GM18502 (cell line): ENCODE data around the gene TBX6.
A peak's percentile ranks its signal among the peaks of the same experiment; 100 is the strongest.

Experiments used
- ATAC-seq: cut with Tn5 transposase; IDR thresholded peaks from one replicate; pipeline ENCODE4 v1.9.1; 2021; ENCODE audit warnings: mild to moderate bottlenecking; ENCODE audit not compliant: unreplicated experiment, poor library complexity

Gene TBX6

DNA sequence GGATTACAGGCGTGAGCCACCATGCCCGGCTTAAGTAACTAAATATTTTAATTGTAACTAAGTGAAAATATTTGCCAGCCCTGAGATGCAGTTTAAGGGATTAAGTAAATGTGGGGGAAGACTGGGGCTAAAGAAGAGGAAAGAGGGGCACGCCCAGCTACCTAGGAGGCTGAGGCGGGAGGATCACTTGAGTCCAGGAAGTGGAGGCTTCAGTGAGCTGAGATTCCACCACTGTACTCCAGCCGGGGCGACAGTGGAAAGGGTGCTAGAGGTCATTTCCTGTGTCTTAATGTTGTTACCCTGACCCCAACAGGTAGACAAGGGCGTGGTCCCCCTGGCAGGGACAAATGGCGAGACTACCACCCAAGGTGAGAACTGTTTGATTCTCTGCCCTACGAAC is 23.4 kb downstream of the TBX6 start:
- no peak for ATAC-seq

GRCh38 chr16:30067584-30067916 is 24.2 kb downstream of the TBX6 start:
- ATAC-seq = no peak

DNA sequence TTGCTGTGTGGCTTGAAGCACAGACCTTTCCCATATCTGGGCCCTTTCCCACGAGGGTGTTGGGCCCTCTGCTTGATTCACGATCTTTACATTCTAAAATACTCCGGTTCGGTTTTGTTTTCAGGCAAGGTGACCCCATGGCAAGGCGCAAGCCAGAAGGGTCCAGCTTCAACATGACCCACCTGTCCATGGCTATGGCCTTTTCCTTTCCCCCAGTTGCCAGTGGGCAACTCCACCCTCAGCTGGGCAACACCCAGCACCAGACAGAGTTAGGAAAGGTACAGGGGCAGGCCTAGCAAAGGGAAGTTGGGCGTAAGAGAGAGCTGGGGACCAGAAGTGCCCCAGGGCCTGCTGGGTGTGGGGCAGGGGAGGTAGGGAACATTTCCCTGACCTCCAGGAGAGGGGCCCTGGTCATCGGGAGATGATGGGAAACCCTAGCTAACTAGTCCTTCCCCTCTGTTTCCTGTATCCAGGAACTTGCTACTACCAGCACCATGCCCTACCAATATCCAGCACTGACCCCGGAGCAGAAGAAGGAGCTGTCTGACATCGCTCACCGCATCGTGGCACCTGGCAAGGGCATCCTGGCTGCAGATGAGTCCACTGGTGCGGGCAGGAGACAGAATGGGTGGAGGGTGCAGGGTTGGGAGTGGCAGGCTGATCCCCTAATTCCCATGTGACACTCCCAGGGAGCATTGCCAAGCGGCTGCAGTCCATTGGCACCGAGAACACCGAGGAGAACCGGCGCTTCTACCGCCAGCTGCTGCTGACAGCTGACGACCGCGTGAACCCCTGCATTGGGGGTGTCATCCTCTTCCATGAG is 24.8 kb downstream of the TBX6 start:
- ATAC-seq = no peak

DNA sequence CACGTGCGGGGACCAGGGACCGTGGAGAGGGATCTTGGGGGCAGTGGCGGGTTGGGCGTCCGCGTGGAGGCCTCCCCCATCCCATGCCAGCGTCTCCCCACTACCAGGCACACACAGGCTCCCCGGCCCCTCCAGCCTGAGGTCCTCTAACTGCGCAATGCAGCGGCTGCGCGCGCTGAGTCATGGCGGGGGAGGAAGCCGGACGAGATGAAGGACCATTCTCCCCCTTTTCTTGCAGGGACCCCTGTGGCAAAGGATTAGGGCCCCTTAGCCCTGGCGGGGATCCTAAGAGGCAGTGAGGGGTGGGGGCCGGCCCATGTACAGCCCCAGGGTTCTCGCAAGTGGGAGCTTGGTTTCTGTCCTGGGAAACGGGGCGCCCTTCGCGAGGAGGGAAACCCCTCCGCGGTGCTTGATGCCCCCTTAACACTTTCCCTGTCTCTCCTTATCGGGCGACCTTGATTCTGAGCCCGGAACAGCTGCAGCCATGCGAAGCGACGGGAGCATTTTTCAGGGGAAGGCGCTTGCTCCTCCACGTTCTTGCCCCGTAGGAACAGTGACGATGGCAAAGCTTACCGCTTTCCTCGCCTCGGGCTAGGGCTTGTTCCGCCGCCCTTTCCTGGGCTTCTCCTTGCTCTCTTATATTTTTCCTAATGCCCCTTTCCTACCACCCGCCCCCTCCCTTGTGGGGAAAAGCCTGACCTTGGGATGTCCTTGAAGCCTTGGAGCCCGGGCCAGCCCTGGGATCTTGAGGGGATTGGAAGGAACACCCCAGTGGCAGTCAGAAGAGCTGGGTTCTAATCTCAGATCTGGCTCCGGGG is 25.6 kb downstream of the TBX6 start:
- ATAC-seq = peak; percentile 3

DNA sequence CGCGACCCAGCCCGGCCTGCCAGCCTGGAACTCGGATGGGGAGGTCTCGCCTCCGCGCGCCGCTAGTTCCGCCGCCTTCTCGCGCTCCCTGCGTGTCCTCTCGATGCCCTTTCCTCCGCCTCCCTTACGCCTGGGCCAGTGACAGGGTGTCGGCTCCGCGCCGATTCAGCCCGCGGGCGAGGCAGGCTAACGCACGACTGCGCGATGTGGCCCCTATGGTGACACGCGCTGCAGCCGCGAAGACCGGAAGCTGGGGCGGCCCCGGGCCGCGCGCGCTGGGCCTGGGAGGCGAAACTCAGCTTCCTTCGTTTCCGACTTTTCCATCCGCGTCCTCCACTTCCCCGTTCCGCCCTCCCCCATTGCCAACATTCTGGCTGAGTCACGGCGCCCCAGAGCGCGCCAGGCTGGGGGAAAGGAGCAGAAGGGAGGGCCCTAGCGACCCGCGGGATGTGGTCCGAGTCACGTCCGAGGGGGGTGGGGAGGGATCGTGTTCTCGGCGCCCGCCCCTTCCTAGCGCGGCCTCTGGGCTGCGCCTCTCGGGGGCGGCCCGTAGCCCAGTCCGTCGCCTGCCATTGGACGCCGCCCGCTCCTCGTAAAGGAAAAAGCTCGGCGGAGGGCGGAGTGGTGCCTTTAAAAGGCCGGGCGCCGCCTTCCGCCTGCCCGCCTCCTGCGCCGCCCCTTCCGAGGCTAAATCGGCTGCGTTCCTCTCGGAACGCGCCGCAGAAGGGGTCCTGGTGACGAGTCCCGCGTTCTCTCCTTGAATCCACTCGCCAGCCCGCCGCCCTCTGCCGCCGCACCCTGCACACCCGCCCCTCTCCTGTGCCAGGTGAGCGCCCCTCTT is 26.4 kb downstream of the TBX6 start, which contains the start of gene ALDOA:
TSS of gene ALDOA (plus strand) at position 659 of the 841 bp plus-strand sequence. CDS start 1,138 bp downstream, outside the sequence.
- peak; percentile 79 for ATAC-seq

DNA sequence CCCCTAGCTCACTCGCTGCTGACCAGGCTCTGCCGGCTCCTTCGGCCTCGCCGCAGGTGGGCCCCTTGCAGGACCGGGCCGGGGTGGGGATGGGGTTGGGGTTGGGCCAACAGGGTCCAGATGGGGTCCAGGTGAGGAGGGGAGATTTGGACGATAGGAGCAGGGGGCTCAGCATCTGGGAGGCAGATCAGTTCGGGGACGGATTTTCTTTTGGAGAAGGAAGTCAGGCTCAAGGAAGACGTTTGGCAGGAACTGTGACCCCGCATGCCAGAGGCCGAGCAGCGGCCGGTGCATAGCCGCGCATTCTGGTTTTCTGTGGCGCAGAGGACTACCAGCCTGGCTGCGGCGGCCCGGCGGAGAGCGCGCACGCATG is 27.0 kb downstream of the TBX6 start:
- no peak for ATAC-seq

- ATAC-seq = peak; percentile 39
Observed at GRCh38 chr16:30063893-30064728, 27.6 kb downstream of the TBX6 start.

DNA sequence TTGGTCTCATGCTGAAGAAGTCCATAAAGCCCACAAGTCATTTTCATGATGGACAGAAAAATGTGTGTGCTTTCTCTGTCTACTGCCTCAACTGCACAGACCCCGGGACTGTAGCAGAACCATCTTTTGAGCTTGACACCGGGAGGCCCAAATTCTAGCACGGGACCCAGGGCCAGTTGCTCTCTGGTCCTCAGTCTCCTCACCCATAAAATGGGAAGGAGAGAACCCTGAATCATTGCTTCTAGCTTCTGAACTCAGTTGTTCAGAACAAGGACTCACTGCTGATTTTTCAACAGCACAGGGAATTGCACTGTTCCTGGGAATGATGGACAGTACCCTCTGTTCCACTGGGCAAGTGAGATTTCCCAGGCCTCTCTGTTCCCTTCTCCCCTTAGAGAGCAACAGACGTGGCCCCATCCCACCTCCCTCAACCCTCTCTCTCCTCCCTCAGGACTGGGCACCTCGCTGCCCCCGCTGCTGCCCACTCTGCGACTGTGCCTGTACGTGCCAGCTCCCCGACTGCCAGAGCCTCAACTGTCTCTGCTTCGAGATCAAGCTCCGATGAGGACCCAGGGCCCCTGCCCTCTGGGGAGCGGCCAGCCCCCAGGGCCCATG is 28.3 kb downstream of the TBX6 start:
- ATAC-seq = no peak

GRCh38 chr16:30060836-30061554 is 30.7 kb downstream of the TBX6 start:
- ATAC-seq = no peak

- no peak for ATAC-seq
Observed at GRCh38 chr16:30060346-30060745, 31.4 kb downstream of the TBX6 start.

- no peak for ATAC-seq
Observed at GRCh38 chr16:30054959-30055553, 36.7 kb downstream of the TBX6 start.

- ATAC-seq = no peak
Observed at GRCh38 chr16:30054451-30054850, 37.3 kb downstream of the TBX6 start.

GRCh38 chr16:30053376-30054015 is 38.2 kb downstream of the TBX6 start:
- ATAC-seq = peak; percentile 8

DNA sequence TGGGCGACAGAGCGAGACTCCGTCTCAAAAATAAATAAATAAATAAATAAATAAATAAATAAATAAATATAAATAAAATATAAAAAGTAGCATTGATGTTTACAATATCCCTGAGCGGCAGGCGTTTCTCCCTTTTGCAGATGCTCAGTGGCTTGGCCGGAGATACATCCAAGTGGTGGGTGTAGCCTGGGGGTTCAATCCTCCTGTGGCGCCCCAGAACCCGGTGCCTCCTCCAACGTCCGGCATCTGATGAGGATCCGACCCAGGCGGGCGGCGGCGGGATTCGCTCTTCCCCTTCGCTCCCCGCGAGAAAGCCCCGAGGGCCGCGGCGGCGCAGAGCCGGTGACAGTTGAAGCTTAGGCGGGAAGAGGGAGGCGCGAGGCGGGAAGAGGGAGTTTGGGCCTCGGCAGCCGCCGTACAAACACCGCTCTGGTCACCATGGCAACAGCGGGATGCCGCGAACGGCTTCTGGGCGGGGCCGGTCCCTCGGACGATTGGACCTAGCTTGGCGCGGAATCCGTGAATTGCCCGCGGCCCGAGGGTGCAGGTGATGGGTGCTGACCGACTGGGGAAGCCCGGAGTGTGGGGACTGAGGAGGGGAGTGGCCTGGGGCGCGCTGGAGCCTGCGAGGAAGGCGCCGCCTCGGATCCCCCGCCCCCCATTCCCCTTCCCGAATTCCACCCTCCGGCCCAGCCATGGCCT is 38.9 kb downstream of the TBX6 start:
- peak; percentile 70 for ATAC-seq

DNA sequence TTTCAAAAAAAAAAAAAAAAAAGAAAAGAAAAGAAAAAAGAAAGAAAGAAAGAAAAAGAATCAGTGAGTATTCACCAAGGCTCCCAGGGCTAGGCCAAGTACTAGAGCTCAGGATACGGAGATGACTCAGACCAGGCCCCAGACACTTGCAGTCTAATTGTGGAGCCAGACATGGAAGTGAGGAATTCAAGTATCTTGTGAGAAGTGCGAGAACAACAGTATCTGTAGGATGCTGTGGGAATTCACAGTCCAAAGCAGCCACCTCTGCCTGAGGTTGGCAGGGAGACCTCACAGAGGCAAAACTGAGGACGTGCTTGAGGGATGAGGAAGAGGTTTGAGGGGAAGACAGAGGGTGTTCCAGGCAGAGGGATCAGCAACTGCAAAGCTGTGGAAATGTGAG is 40.2 kb downstream of the TBX6 start:
- no peak for ATAC-seq

GRCh38 chr16:30049871-30050270 is 41.9 kb downstream of the TBX6 start:
- ATAC-seq = no peak

GRCh38 chr16:30046588-30046987 is 45.1 kb downstream of the TBX6 start:
- no peak for ATAC-seq
